GM23248 (cell line): ENCODE results near the gene ZNF426. TPM values are rescaled to one million over a fixed set of nuclear protein-coding genes. Genes with fewer than 3 reads are reported as not detected.

Experiments
- DNase-seq: peaks from one replicate; pipeline ENCODE4 v3.0.0-alpha.2; 2015
- H2AFZ ChIP-seq: fragments of 200-600 bp; sonication (generic); 2 replicates; pipeline ENCODE4 v1.6.1; 2016; ENCODE audit warnings: antibody characterized with exemption
- H3F3A ChIP-seq: fragments of 200-600 bp; sonication (generic); 2 replicates; pipeline ENCODE4 v1.6.1; 2016; ENCODE audit warnings: mild to moderate bottlenecking, antibody characterized with exemption, mixed run types; ENCODE audit not compliant: insufficient read depth
- H3K27ac ChIP-seq: fragments of 200-600 bp; sonication (generic); 2 replicates; pipeline ENCODE4 v1.5.1; 2016; ENCODE audit warnings: mild to moderate bottlenecking
- H3K27me3 ChIP-seq: fragments of 200-600 bp; sonication (generic); replicated peaks from 2 replicates; pipeline ENCODE4 v1.6.1; 2016; ENCODE audit warnings: mild to moderate bottlenecking; ENCODE audit not compliant: insufficient read depth
- H3K36me3 ChIP-seq: fragments of 200-600 bp; sonication (generic); 2 replicates; pipeline ENCODE4 v1.6.1; 2016; ENCODE audit warnings: low read depth, mild to moderate bottlenecking
- H3K4me1 ChIP-seq: fragments of 200-600 bp; sonication (generic); 2 replicates; pipeline ENCODE4 v1.6.1; 2016; ENCODE audit warnings: mild to moderate bottlenecking; ENCODE audit not compliant: insufficient read depth
- H3K4me2 ChIP-seq: fragments of 200-600 bp; sonication (generic); one replicate; pipeline ENCODE4 v1.6.1; 2016; ENCODE audit warnings: mild to moderate bottlenecking; ENCODE audit not compliant: unreplicated experiment
- H3K4me3 ChIP-seq: fragments of 200-600 bp; sonication (generic); 2 replicates; pipeline ENCODE4 v1.5.1; 2016; ENCODE audit warnings: mild to moderate bottlenecking
- H3K79me2 ChIP-seq: fragments of 200-600 bp; sonication (generic); 2 replicates; pipeline ENCODE4 v1.6.1; 2016; ENCODE audit warnings: mild to moderate bottlenecking; ENCODE audit not compliant: insufficient read depth
- H3K9ac ChIP-seq: fragments of 200-600 bp; sonication (generic); 2 replicates; pipeline ENCODE4 v1.6.1; 2016; ENCODE audit warnings: mild to moderate bottlenecking
- H3K9me2 ChIP-seq: fragments of 200-600 bp; sonication (generic); 2 replicates; pipeline ENCODE4 v1.6.1; 2016; ENCODE audit warnings: mixed run types, mild to moderate bottlenecking, moderate library complexity; ENCODE audit not compliant: insufficient read depth
- H3K9me3 ChIP-seq: fragments of 200-600 bp; sonication (generic); one replicate; pipeline ENCODE4 v1.6.1; 2017; ENCODE audit warnings: low read depth
- H4K20me1 ChIP-seq: fragments of 200-600 bp; sonication (generic); 2 replicates; pipeline ENCODE4 v1.6.0; 2016; ENCODE audit not compliant: insufficient read depth
- EZH2 ChIP-seq: fragments of 200-600 bp; sonication (generic); IDR thresholded peaks from 2 replicates; pipeline ENCODE4 v1.6.1; 2018; ENCODE audit warnings: antibody characterized with exemption, mild to moderate bottlenecking; ENCODE audit not compliant: insufficient read depth, poor library complexity, severe bottlenecking
- EZH2phosphoT487 ChIP-seq: fragments of 200-600 bp; sonication (generic); IDR thresholded peaks from 2 replicates; pipeline ENCODE4 v1.6.1; 2018; ENCODE audit warnings: antibody characterized with exemption, moderate library complexity, mild to moderate bottlenecking, low read depth; ENCODE audit not compliant: insufficient read depth
- WGBS, 2 experiments: methylation state at CpG; one replicate each; pipeline ENCODE4 v1.1.6; 2015 to 2017; ENCODE audit warnings: low lambda C conversion rate in 2 of 2, low coverage in 1 of 2; ENCODE audit errors: missing lambda C conversion rate in 2 of 2; 5-methylcytosine and 5-hydroxymethylcytosine counted together
- in situ Hi-C: fragments of 300-500 bp; cut with MboI; formaldehyde crosslinking; loops from 2 replicates; pipeline ENCODE4 v1.15.0; 2020
- polyA plus RNA-seq: library from polyadenylated mRNA; unstranded; fragments of >200 nt; fragmentation: Nextera tagmentation; extraction: Ambion mirVana; gene quantifications from 2 replicates; pipeline ENCODE4 v1.2.1, GENCODE V29; 2016
- total RNA-seq: library from RNA; depleted of rRNA; stranded (reverse); fragments of >200 nt; shearing (Covaris generic); gene quantifications from 2 replicates; pipeline ENCODE4 v1.2.3, GENCODE V29; 2014; rRNA removed

The ZNF426 gene
- total and polyA plus RNA-seq, 2 experiments from 2014 or later, result 10.6 to 15.7 TPM

GRCh38 chr19:9487016-9487415 is 51.4 kb downstream of the ZNF426 start:
- WGBS, 2 experiments, result 46 to 81% methylated on average over 2 of the region's 2 CpGs
- Histone ChIP-seq H3K4me2 (no peak overlapping the region), H3K79me2 (no peaks in the 10 kb centered on the region), H4K20me1 (no peaks in the 10 kb centered on the region), H3K9ac (no peak overlapping the region), H2AFZ (no peak overlapping the region), H3K36me3 (no peaks in the 10 kb centered on the region), H3F3A (no peaks in the 10 kb centered on the region), H3K4me3 (no peak overlapping the region), H3K27ac (no peak overlapping the region), H3K9me2 (no peaks in the 10 kb centered on the region), H3K27me3 (no peaks in the 10 kb centered on the region), H3K9me3 (no peaks in the 10 kb centered on the region), H3K4me1 (no peaks in the 10 kb centered on the region)
- DNase-seq, result no peak
- TF ChIP-seq EZH2 (no peak), EZH2phosphoT487 (no peak)
- in situ Hi-C loops, result no loop called here

- TF ChIP-seq EZH2, result no peak
- no peak for TF ChIP-seq EZH2phosphoT487
- in situ Hi-C loops, result no loop called here
- no peak overlapping the region for H3K27ac ChIP-seq
Measured at GRCh38 chr19:9485140-9485539, 53.3 kb downstream of the ZNF426 start.

GRCh38 chr19:9474975-9475374 is 63.5 kb downstream of the ZNF426 start:
- Histone ChIP-seq H4K20me1 (no peaks in the 10 kb centered on the region), H3K9me2 (no peaks in the 10 kb centered on the region), H3K4me3 (no peak overlapping the region), H3K9ac (no peak overlapping the region), H3K27ac (no peak overlapping the region), H3K36me3 (no peaks in the 10 kb centered on the region), H2AFZ (no peak overlapping the region), H3F3A (no peaks in the 10 kb centered on the region), H3K79me2 (no peaks in the 10 kb centered on the region), H3K4me2 (no peak overlapping the region), H3K4me1 (no peaks in the 10 kb centered on the region), H3K27me3 (no peaks in the 10 kb centered on the region), H3K9me3 (peaks cover 3% of the 10 kb centered on the region)
- in situ Hi-C loops, result no loop called here
- TF ChIP-seq EZH2phosphoT487 (no peak), EZH2 (no peak)
- no peak for DNase-seq

More at GRCh38 chr19:9485140-9485539, 53.3 kb downstream of the ZNF426 start:
- peak; percentile 5 for DNase-seq
- H3K27me3 ChIP-seq, result no peaks in the 10 kb centered on the region
- no peaks in the 10 kb centered on the region for H4K20me1 ChIP-seq
- H3K4me3 ChIP-seq, result no peak overlapping the region
- H3K4me2 ChIP-seq, result no peak overlapping the region
- no peak overlapping the region for H2AFZ ChIP-seq
- H3K9me2 ChIP-seq, result no peaks in the 10 kb centered on the region
- no peak overlapping the region for H3K9ac ChIP-seq
- WGBS, 2 experiments, result 49 to 70% methylated on average over 2 of the region's 2 CpGs
- no peaks in the 10 kb centered on the region for H3K4me1 ChIP-seq
- H3F3A ChIP-seq, result no peaks in the 10 kb centered on the region
- H3K36me3 ChIP-seq, result no peaks in the 10 kb centered on the region
- no peaks in the 10 kb centered on the region for H3K9me3 ChIP-seq
- no peaks in the 10 kb centered on the region for H3K79me2 ChIP-seq

Other genes with a start within 250 kb of the ZNF426 start
- 3.9 and 12.4 TPM in 2 replicates for gene ZNF699, start 228.8 kb downstream of the ZNF426 start, total RNA-seq
- 3.2 and 3.7 TPM in 2 replicates for gene ZNF699, start 228.8 kb downstream of the ZNF426 start, polyA plus RNA-seq
- gene ZNF559, start 214.5 kb downstream of the ZNF426 start, total RNA-seq, result 6.7 and 8.1 TPM in 2 replicates
- gene ZNF559, start 214.5 kb downstream of the ZNF426 start, polyA plus RNA-seq, result 9.5 and 13.4 TPM in 2 replicates
- 1.8 and 3.2 TPM in 2 replicates for gene ZNF177, start 175.6 kb downstream of the ZNF426 start, total RNA-seq
- 0.61 and 1.2 TPM in 2 replicates for gene ZNF177, start 175.6 kb downstream of the ZNF426 start, polyA plus RNA-seq
- gene ZNF266, start 103.1 kb downstream of the ZNF426 start, total RNA-seq, result 16.1 and 18.5 TPM in 2 replicates
- gene ZNF266, start 103.1 kb downstream of the ZNF426 start, polyA plus RNA-seq, result 7.4 and 8.1 TPM in 2 replicates
- 0.25 and 1.9 TPM in 2 replicates for gene ZNF560, start 40.0 kb downstream of the ZNF426 start, total RNA-seq
- gene ZNF560, start 40.0 kb downstream of the ZNF426 start, polyA plus RNA-seq, result 0.16 and 0.48 TPM in 2 replicates
- 27.6 and 28.4 TPM in 2 replicates for gene ZNF121, start 45.9 kb upstream of the ZNF426 start, total RNA-seq
- 6.9 and 7.9 TPM in 2 replicates for gene ZNF121, start 45.9 kb upstream of the ZNF426 start, polyA plus RNA-seq
- 24.8 and 33.6 TPM in 2 replicates for gene ZNF561, start 82.6 kb upstream of the ZNF426 start, total RNA-seq
- gene ZNF561, start 82.6 kb upstream of the ZNF426 start, polyA plus RNA-seq, result 15.5 and 16.0 TPM in 2 replicates
- 17.5 and 21.9 TPM in 2 replicates for gene ZNF562, start 136.5 kb upstream of the ZNF426 start, total RNA-seq
- 7.2 and 8.0 TPM in 2 replicates for gene ZNF562, start 136.5 kb upstream of the ZNF426 start, polyA plus RNA-seq
- 5.9 and 7.1 TPM in 2 replicates for gene ZNF846, start 230.1 kb upstream of the ZNF426 start, total RNA-seq
- 5.2 and 6.1 TPM in 2 replicates for gene ZNF846, start 230.1 kb upstream of the ZNF426 start, polyA plus RNA-seq